Ovary (tissue), 9 donors: Measurements from ENCODE around the gene FKBP10. TPM values are rescaled to one million over a fixed set of nuclear protein-coding genes. Genes with fewer than 3 reads are reported as not detected.
A peak's percentile ranks its signal among the peaks of the same experiment; 100 is the strongest.

ENCODE experiments used
- DNase-seq, 5 donors: peaks; one replicate each; pipeline ENCODE4 v3.0.0-alpha.2; 2019 to 2020
- H3K27ac ChIP-seq, 2 donors: fragments of 200-600 bp; one replicate each; pipeline versions ENCODE4 v1.5.1 to v1.8.0; 2019 to 2022
- H3K27me3 ChIP-seq: fragments of 200-600 bp; one replicate; pipeline ENCODE4 v1.8.0; 2022
- H3K36me3 ChIP-seq: fragments of 200-600 bp; sonication (generic); one replicate; pipeline ENCODE4 v1.5.1; 2019
- H3K4me1 ChIP-seq: one replicate; pipeline ENCODE4 v1.8.1; 2013; ENCODE audit warnings: mild to moderate bottlenecking, moderate library complexity; ENCODE audit not compliant: insufficient read depth
- H3K4me3 ChIP-seq: fragments of 200-600 bp; sonication (generic); one replicate; pipeline ENCODE4 v1.5.1; 2017
- H3K9me3 ChIP-seq, 2 donors: fragments of 200-600 bp in 1 of 2; sonication (generic) in 1 of 2; one replicate each; pipeline versions ENCODE4 v1.5.1 to v1.8.1; 2013 to 2019; ENCODE audit warnings: mild to moderate bottlenecking in 1 of 2, moderate library complexity in 1 of 2
- CTCF ChIP-seq, 3 donors: fragments of 450-650 bp in 2 of 3; fragments of 200-600 bp in 1 of 3; IDR thresholded peaks; one replicate each; pipeline versions ENCODE4 v1.5.1 to v1.8.0; 2016 to 2022; ENCODE audit warnings: antibody characterized with exemption in 3 of 3, mild to moderate bottlenecking in 1 of 3
- EP300 ChIP-seq: sonication (generic); formaldehyde crosslinking; IDR thresholded peaks from one replicate; pipeline ENCODE4 v1.6.1; 2017; ENCODE audit warnings: antibody characterized with exemption
- POLR2A ChIP-seq: fragments of 450-650 bp; IDR thresholded peaks from one replicate; pipeline ENCODE4 v1.6.1; 2017; ENCODE audit warnings: antibody characterized with exemption, mild to moderate bottlenecking, moderate library complexity
- WGBS, 3 donors: extraction: QIAGEN DNeasy Blood & Tissue Kit in 1 of 3; methylation state at CpG; one replicate each; pipeline versions ENCODE4 v1.1.5 to v1.1.7; 2013 to 2017; 5-methylcytosine and 5-hydroxymethylcytosine counted together
- intact Hi-C, 4 donors: fragments of 100-400 bp; cut with DNase I; formaldehyde crosslinking; loops; one replicate each; pipeline versions ENCODE4 v1.11.0 to v1.15.1; 2022 to 2023
- polyA plus RNA-seq, 2 donors: library from polyadenylated mRNA; stranded (reverse); fragments of 200-250 nt in 1 of 2; fragments of 350-450 nt in 1 of 2; fragmentation: Illumina TruSeq in 1 of 2; extraction: RNeasy Lipid Tissue Mini Kit (QIAGEN cat#74804) in 1 of 2; gene quantifications; one replicate each; pipeline ENCODE4 v1.2.3, GENCODE V29; 2013 to 2014
- total RNA-seq, 7 donors: library from RNA; depleted of rRNA in 2 of 7; stranded (reverse); fragments of >200 nt in 2 of 7; fragmentation: NEBNext Ultra II Directional in 3 of 7; extraction: Animal tissue kit (Norgen Biotek cat#: 25700) in 3 of 7; gene quantifications; one replicate each; pipeline versions ENCODE4 v1.1.0 to v1.2.4, GENCODE V29; 2016 to 2023
- donor health status: DM: no; HTN: no; CAD: no; lungs with moderate emphysema.
- donor health status: DM: no; HTN: no; CAD: no.
- donor health status: Bipolar disorder and iron deficiency.
- donor health status: DM: yes; HTN: yes; CAD: no.
- donor health status: DM: no; HTN: no; CAD: no.
- donor health status: DM: yes; HTN: yes; CAD: no.

FKBP10 gene
- total and polyA plus RNA-seq, 9 donors, result 37.1 to 106 (median 80.0) TPM

DNA sequence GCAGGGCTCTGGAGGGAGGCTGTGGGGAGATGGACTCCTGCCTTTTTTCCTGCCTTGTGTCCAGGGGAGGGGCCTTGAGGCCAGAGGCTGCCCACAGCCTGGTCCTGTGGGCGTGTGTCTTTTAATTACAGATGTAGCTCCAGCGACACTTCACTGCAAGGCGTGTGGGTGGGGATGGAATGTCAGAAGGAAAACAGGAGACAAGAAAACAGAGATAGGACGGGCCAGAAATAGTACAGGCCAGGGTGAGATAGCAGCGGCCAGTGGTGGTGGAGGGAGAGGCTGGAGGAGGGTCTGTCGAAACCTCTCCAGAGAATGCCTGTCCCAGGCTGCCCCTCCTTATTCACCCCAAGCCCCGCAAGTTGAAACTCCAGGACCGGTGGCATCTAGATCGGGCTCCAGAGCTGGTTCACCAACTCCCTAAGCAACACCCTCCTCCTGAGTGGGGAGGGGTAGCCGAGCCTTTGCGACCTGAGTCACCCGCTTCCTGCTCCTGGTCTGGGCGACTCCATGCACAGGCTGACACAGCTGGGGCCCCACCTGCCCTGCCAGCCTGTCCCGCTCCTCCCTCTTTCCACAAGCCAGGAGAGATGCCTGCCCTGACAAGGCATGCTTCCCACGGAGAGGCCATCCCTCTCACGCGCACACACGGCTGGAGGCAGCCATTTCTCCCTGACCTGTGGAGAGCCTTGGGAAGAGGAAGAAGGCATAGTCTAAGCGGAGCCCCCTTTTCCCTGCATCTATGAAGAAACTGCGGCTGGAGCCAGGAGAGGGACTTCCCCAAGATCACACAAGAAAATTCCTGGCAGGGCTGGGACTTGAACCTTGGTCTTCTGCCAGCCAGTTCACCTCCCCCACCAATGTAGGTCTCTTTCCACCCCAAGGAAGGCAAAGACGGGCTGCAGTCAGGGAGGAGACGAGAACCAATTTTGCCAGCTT, 19.7 kb upstream of the FKBP10 start:
- Histone ChIP-seq H3K27ac (peak overlapping the region; percentile 22 to 85), H3K36me3 (no peaks in the 10 kb centered on the region), H3K4me3 (no peak overlapping the region), H3K27me3 (no peaks in the 10 kb centered on the region), H3K4me1 (peaks cover 23% of the 10 kb centered on the region), H3K9me3 (no peaks in the 10 kb centered on the region)
- TF ChIP-seq POLR2A (no peak), CTCF (IDR thresholded peaks at IDR 0.05) (no peak), EP300 (no peak)
- WGBS, 3 donors, result 10 to 14% (median 10%) methylated on average over 21 to 22 of the region's 22 CpGs
- DNase-seq, result peak; percentile 49 to 69 (median 61)
- intact Hi-C loops, result no loop called here

DNA sequence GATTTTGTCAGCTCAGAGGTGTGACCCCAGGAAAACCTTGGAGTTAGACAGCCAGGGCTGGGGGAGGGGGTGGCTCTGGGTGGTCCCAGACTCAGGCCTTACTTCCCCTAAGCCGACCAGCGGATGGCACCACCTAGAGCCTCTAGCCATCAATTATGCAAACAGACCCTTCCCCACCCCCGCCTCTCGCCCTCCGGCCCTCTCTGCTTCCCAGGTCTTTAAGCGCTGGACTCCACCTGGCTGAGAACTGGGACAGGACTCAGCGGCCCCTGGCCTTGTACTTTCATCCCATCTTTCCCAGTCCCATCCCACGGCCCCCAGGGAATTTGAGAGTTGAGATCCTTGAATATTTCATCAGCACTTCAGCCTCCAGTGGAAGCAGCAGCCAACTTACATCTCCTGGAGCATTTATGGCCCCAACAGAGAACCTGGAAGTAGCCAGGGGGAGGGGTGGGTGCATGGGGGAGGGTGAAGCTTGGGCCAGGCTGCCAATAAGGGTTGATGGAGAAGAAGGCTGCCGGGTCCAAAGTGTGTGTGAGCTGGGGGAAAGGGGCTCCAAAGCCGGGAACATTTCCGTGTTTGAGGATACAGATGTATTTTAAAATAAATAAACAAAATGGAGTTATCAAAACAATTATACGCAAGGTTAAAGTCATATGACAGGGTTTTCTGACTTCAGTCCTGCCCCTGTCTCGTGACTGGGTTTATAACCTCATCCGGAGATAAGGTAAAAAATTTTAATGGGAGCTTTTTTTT, 18.8 kb upstream of the FKBP10 start:
- peak overlapping the region; percentile 22 to 85 for H3K27ac ChIP-seq
- WGBS, 3 donors, result 32 to 51% (median 47%) methylated on average over 14 of the region's 14 CpGs
- no peaks in the 10 kb centered on the region for H3K36me3 ChIP-seq

GRCh38 chr17:41794540-41794975, 18.2 kb upstream of the FKBP10 start:
- Histone ChIP-seq H3K27ac (peak overlapping the region in 1 of 2 donors; percentile 85), H3K27me3 (no peaks in the 10 kb centered on the region), H3K9me3 (no peaks in the 10 kb centered on the region), H3K4me3 (no peak overlapping the region), H3K36me3 (no peaks in the 10 kb centered on the region), H3K4me1 (peaks cover 23% of the 10 kb centered on the region)
- WGBS, 3 donors, result 91 to 98% (median 93%) methylated on average over 5 of the region's 5 CpGs
- no peak for DNase-seq
- intact Hi-C loops, result no loop called here
- TF ChIP-seq POLR2A (no peak), EP300 (no peak), CTCF (IDR thresholded peaks at IDR 0.05) (no peak)

More for the DNA sequence above, 18.8 kb upstream of the FKBP10 start:
- Histone ChIP-seq H3K9me3 (no peaks in the 10 kb centered on the region), H3K27me3 (no peaks in the 10 kb centered on the region), H3K4me1 (peaks cover 23% of the 10 kb centered on the region), H3K4me3 (no peak overlapping the region)
- intact Hi-C loops, result no loop called here
- DNase-seq, result peak in 4 of 5 donors; percentile 46 to 60 (median 54)
- TF ChIP-seq CTCF (IDR thresholded peaks at IDR 0.05) (no peak), POLR2A (no peak), EP300 (no peak)

- H3K27ac ChIP-seq, result no peak overlapping the region
- no peaks in the 10 kb centered on the region for H3K9me3 ChIP-seq
- 91 to 94% (median 94%) methylated on average over 10 of the region's 10 CpGs for WGBS, 3 donors
- no peaks in the 10 kb centered on the region for H3K27me3 ChIP-seq
- peaks cover 30% of the 10 kb centered on the region for H3K4me1 ChIP-seq
- intact Hi-C loops, result no loop called here
- TF ChIP-seq POLR2A, result no peak
- no peak for DNase-seq
- H3K36me3 ChIP-seq, result no peaks in the 10 kb centered on the region
- no peak overlapping the region for H3K4me3 ChIP-seq
These were observed 16.5 kb upstream of the FKBP10 start for GRCh38 chr17:41796121-41796895.
